ENCODE results near the gene ZFAND6. TPM values are rescaled to one million over a fixed set of nuclear protein-coding genes. Genes with fewer than 3 reads are reported as not detected.

ZFAND6 gene
- polyA plus RNA-seq, 3 donors = 41.6 to 106 (median 99.6) TPM

DNA sequence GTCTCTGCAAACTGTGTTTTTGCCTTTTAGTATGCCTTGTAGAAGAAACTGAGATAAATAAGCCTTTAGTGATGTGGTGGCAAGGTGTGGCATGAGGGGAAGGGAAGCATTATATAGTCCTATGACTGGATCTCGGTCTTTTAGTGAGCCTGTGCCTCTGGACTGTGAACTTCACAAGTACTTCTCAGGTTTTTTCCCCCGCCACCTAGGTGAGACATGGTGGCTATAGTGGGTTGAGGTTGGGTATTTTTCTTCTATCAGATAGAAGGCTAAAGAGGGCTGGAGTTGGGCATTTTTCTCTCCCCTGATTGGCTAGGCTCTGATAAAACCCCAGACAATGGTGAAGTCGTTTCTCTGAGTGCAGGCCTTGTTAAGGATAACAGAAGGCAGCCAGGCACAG, 38.7 kb upstream of the ZFAND6 start:
- H3K9me3 ChIP-seq (replicated peaks in 1 of 2; ENCODE audit: control insufficient read depth in 1 of 2, insufficient read depth in 1 of 2, low read length in 2 of 2) = no peaks in the 10 kb centered on the region
- TF ChIP-seq, protein P1, sequence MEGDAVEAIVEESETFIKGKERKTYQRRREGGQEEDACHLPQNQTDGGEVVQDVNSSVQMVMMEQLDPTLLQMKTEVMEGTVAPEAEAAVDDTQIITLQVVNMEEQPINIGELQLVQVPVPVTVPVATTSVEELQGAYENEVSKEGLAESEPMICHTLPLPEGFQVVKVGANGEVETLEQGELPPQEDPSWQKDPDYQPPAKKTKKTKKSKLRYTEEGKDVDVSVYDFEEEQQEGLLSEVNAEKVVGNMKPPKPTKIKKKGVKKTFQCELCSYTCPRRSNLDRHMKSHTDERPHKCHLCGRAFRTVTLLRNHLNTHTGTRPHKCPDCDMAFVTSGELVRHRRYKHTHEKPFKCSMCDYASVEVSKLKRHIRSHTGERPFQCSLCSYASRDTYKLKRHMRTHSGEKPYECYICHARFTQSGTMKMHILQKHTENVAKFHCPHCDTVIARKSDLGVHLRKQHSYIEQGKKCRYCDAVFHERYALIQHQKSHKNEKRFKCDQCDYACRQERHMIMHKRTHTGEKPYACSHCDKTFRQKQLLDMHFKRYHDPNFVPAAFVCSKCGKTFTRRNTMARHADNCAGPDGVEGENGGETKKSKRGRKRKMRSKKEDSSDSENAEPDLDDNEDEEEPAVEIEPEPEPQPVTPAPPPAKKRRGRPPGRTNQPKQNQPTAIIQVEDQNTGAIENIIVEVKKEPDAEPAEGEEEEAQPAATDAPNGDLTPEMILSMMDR (IDR thresholded peaks at IDR 0.05) = no peak
- no peaks in the 10 kb centered on the region for H3K27me3 ChIP-seq (ENCODE audit: control insufficient read depth in 2 of 2, insufficient read depth in 2 of 2, low read length in 2 of 2)
- H3K4me3 ChIP-seq (replicated peaks in 1 of 3; ENCODE audit: low read depth in 2 of 3, low read length in 3 of 3) = no peak overlapping the region
- intact Hi-C loops (cut with micrococcal nuclease) = no loop called here
- Mint-ChIP-seq H3K27me3 (ENCODE audit: low read depth in 3 of 3) (peaks cover 2 to 5% (median 3%) of the 10 kb centered on the region in 3 donors), H3K4me1 (peaks cover 4% of the 10 kb centered on the region), H3K4me3 (no peak overlapping the region), H3K36me3 (no peaks in the 10 kb centered on the region), H3K27ac (no peak overlapping the region), H3K9me3 (peaks cover 3 to 6% (median 4%) of the 10 kb centered on the region in 7 donors)
- H3K36me3 ChIP-seq (replicated peaks in 1 of 2; ENCODE audit: control insufficient read depth in 1 of 2, insufficient read depth in 2 of 2, low read length in 2 of 2) = no peaks in the 10 kb centered on the region
- H3K4me2 ChIP-seq (replicated peaks; ENCODE audit: extremely low read depth, low read length, poor library complexity, severe bottlenecking) = no peak overlapping the region
- no peaks in the 10 kb centered on the region for H4K20me1 ChIP-seq (ENCODE audit: insufficient read depth, low read length)
- 83% methylated on average over 2 of the region's 3 CpGs for WGBS (ENCODE audit: insufficient coverage)
- H3K27ac ChIP-seq (ENCODE audit: low read depth in 1 of 2, low read length in 2 of 2) = no peak overlapping the region
- no peak overlapping the region for H2AFZ ChIP-seq (ENCODE audit: insufficient read depth, low read depth, low read length, poor library complexity, severe bottlenecking)
- H3K79me2 ChIP-seq (ENCODE audit: insufficient read depth, low read length) = no peaks in the 10 kb centered on the region
- no peak for DNase-seq
- no peaks in the 10 kb centered on the region for H3K4me1 ChIP-seq (ENCODE audit: control insufficient read depth in 1 of 2, insufficient read depth in 2 of 2, low read length in 2 of 2)
- no peak overlapping the region for H3K9ac ChIP-seq (ENCODE audit: insufficient read depth, low read length, poor library complexity, severe bottlenecking)

DNA sequence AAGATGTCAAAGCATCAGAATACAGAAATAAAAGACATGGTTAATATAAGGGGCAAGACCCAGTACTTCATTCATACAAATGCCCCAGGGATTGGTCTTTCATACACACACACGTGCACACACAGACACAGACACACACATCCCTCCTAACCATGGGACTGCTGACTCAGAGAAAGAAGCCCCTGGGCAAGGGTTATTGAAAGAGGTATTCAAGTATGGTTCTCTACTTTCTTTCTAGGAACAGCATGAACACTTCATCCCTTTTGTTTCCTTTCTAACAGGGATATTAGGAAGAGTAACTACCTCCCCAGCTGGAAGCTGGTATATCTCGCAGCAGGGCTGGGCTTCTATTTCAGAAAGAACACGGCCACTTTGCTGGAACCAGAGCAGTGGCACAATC, 33.2 kb upstream of the ZFAND6 start:
- Histone ChIP-seq H3K9me3 (replicated peaks in 1 of 2; ENCODE audit: control insufficient read depth in 1 of 2, insufficient read depth in 1 of 2, low read length in 2 of 2) (no peaks in the 10 kb centered on the region), H4K20me1 (ENCODE audit: insufficient read depth, low read length) (no peaks in the 10 kb centered on the region), H3K4me2 (replicated peaks; ENCODE audit: extremely low read depth, low read length, poor library complexity, severe bottlenecking) (no peak overlapping the region), H3K36me3 (replicated peaks in 1 of 2; ENCODE audit: control insufficient read depth in 1 of 2, insufficient read depth in 2 of 2, low read length in 2 of 2) (no peaks in the 10 kb centered on the region), H3K4me1 (ENCODE audit: control insufficient read depth in 1 of 2, insufficient read depth in 2 of 2, low read length in 2 of 2) (no peaks in the 10 kb centered on the region), H3K79me2 (ENCODE audit: insufficient read depth, low read length) (no peaks in the 10 kb centered on the region), H3K27ac (ENCODE audit: low read depth in 1 of 2, low read length in 2 of 2) (no peak overlapping the region), H3K9ac (ENCODE audit: insufficient read depth, low read length, poor library complexity, severe bottlenecking) (no peak overlapping the region), H2AFZ (ENCODE audit: insufficient read depth, low read depth, low read length, poor library complexity, severe bottlenecking) (no peak overlapping the region), H3K27me3 (ENCODE audit: control insufficient read depth in 2 of 2, insufficient read depth in 2 of 2, low read length in 2 of 2) (no peaks in the 10 kb centered on the region), H3K4me3 (replicated peaks in 1 of 3; ENCODE audit: low read depth in 2 of 3, low read length in 3 of 3) (no peak overlapping the region)
- intact Hi-C loops (cut with micrococcal nuclease) = no loop called here
- no peak for DNase-seq
- Mint-ChIP-seq H3K9me3 (peaks cover 3 to 9% (median 5%) of the 10 kb centered on the region in 7 donors), H3K27me3 (ENCODE audit: low read depth in 3 of 3) (peaks cover 2 to 5% (median 3%) of the 10 kb centered on the region in 3 donors), H3K27ac (no peak overlapping the region), H3K4me3 (no peak overlapping the region), H3K4me1 (peaks cover 5% of the 10 kb centered on the region), H3K36me3 (no peaks in the 10 kb centered on the region)
- 100% methylated on average over 1 of the region's 3 CpGs for WGBS (ENCODE audit: insufficient coverage)
- TF ChIP-seq, protein P1 (IDR thresholded peaks at IDR 0.05) = no peak

Measured in CD14-positive monocyte (primary cell).